GM21528 (cell line): ENCODE data around the gene PAX5.
"Not testable (repeated sequence)": the region's sequence is repeated elsewhere in the genome, so short reads cannot be mapped to it uniquely, and the experiment has no call there.

Experiments used
- ATAC-seq: cut with Tn5 transposase; IDR thresholded peaks from one replicate; pipeline ENCODE4 v1.9.1; 2021; ENCODE audit warnings: mild to moderate bottlenecking, moderate library complexity; ENCODE audit not compliant: unreplicated experiment, low FRiP score

The PAX5 gene

GRCh38 chr9:36888551-36888950 is 145.5 kb downstream of the PAX5 start:
- no peak for ATAC-seq

- ATAC-seq: no peak
These were observed 149.3 kb downstream of the PAX5 start for GRCh38 chr9:36884721-36885120.

GRCh38 chr9:36882594-36882993 is 151.5 kb downstream of the PAX5 start:
- no peak for ATAC-seq

- ATAC-seq: no peak
These were observed 152.2 kb downstream of the PAX5 start for GRCh38 chr9:36881743-36882441.

GRCh38 chr9:36881316-36881715 is 152.8 kb downstream of the PAX5 start:
- no peak for ATAC-seq

GRCh38 chr9:36880075-36880474 is 154.0 kb downstream of the PAX5 start:
- ATAC-seq: no peak

- ATAC-seq: no peak
These were observed 154.8 kb downstream of the PAX5 start for GRCh38 chr9:36878986-36879982.

- no peak for ATAC-seq
These were observed 156.8 kb downstream of the PAX5 start for GRCh38 chr9:36877239-36877638.

- no peak for ATAC-seq
These were observed 158.0 kb downstream of the PAX5 start for GRCh38 chr9:36876056-36876455.

- no peak for ATAC-seq
These were observed 159.1 kb downstream of the PAX5 start for GRCh38 chr9:36874921-36875320.

GRCh38 chr9:36874261-36874660 is 159.8 kb downstream of the PAX5 start:
- ATAC-seq: no peak

- peak; percentile 57 for ATAC-seq
These were observed 160.7 kb downstream of the PAX5 start for GRCh38 chr9:36873247-36873875.

GRCh38 chr9:36872641-36873040 is 161.4 kb downstream of the PAX5 start:
- no peak for ATAC-seq

- ATAC-seq: no peak
These were observed 162.5 kb downstream of the PAX5 start for GRCh38 chr9:36871606-36872005.

GRCh38 chr9:36870960-36871359 is 163.1 kb downstream of the PAX5 start:
- ATAC-seq: no peak

GRCh38 chr9:36869605-36870004 is 164.5 kb downstream of the PAX5 start:
- ATAC-seq: not testable (repeated sequence)

GRCh38 chr9:36868586-36869282 is 165.3 kb downstream of the PAX5 start:
- ATAC-seq: no peak

- no peak for ATAC-seq
These were observed 166.2 kb downstream of the PAX5 start for GRCh38 chr9:36867672-36868471.

- no peak for ATAC-seq
These were observed 166.8 kb downstream of the PAX5 start for GRCh38 chr9:36867241-36867640.

- ATAC-seq: no peak
These were observed 167.2 kb downstream of the PAX5 start for GRCh38 chr9:36866840-36867239.
